Esophagus squamous epithelium (tissue), 5 donors: Measurements from ENCODE around the gene APH1B. TPM values are rescaled to one million over a fixed set of nuclear protein-coding genes. Genes with fewer than 3 reads are reported as not detected.
A peak's percentile ranks its signal among the peaks of the same experiment; 100 is the strongest.

Source experiments
- DNase-seq: peaks from one replicate; lab custom pipeline; 2025; lab: John Stamatoyannopoulos, UW
- H3K27ac ChIP-seq, 4 donors: fragments of 200-600 bp; sonication (generic); one replicate each; pipeline ENCODE4 v1.5.1; 2016 to 2019; ENCODE audit warnings: mild to moderate bottlenecking in 1 of 4
- H3K27me3 ChIP-seq, 4 donors: fragments of 200-600 bp; sonication (generic); 1 replicate in 3 of 4; 2 replicates in 1 of 4; pipeline versions ENCODE4 v1.5.1 to v1.6.0; 2017 to 2021; ENCODE audit warnings: antibody characterized with exemption in 1 of 4
- H3K36me3 ChIP-seq, 3 donors: fragments of 200-600 bp; sonication (generic); one replicate each; pipeline ENCODE4 v1.5.1; 2016 to 2019
- H3K4me1 ChIP-seq, 3 donors: fragments of 200-600 bp; sonication (generic); one replicate each; pipeline ENCODE4 v1.5.1; 2017 to 2019
- H3K4me3 ChIP-seq, 4 donors: fragments of 200-600 bp; sonication (generic); 1 replicate in 3 of 4; 2 replicates in 1 of 4; pipeline ENCODE4 v1.5.1; 2016 to 2019; ENCODE audit warnings: mild to moderate bottlenecking in 2 of 4, moderate library complexity in 1 of 4
- H3K9me3 ChIP-seq, 3 donors: fragments of 200-600 bp; sonication (generic); one replicate each; pipeline ENCODE4 v1.5.1; 2016 to 2019
- CTCF ChIP-seq, 6 experiments: fragments of 450-650 bp in 4 of 6; fragments of 200-600 bp in 2 of 6; sonication (generic) in 2 of 6; IDR thresholded peaks; one replicate each; pipeline ENCODE4 v1.5.1; 2016 to 2019; ENCODE audit warnings: antibody characterized with exemption in 6 of 6, mild to moderate bottlenecking in 4 of 6, moderate library complexity in 4 of 6
- POLR2A ChIP-seq, 4 donors: fragments of 450-650 bp; IDR thresholded peaks; one replicate each; pipeline ENCODE4 v1.6.1; 2017; ENCODE audit warnings: antibody characterized with exemption in 4 of 4, mild to moderate bottlenecking in 4 of 4, moderate library complexity in 3 of 4
- whole genome bisulfite sequencing, 2 donors: methylation state at CpG; one replicate each; pipeline ENCODE4 v1.1.5; 2018; 5-methylcytosine and 5-hydroxymethylcytosine counted together
- intact Hi-C: fragments of 100-400 bp; cut with DNase I; formaldehyde crosslinking; loops from one replicate; pipeline ENCODE4 v1.15.0; 2022
- total RNA-seq, 4 donors: library from RNA; depleted of rRNA; stranded (reverse); fragments of >200 nt; gene quantifications; one replicate each; pipeline ENCODE4 v1.1.0, GENCODE V29; 2016
- donor health status: DM: yes; HTN: yes; CAD: no.

The APH1B gene
- total RNA-seq, 4 donors from 2014 or later, result 0.53 to 7.8 (median 3.3) TPM

- H3K36me3 ChIP-seq, result peaks cover 0 to 47% (median 0%) of the 10 kb centered on the region in 3 donors
Observed at GRCh38 chr15:63250312-63250965, 27.0 kb upstream of the APH1B start.

GRCh38 chr15:63251701-63252100, 25.7 kb upstream of the APH1B start:
- no peaks in the 10 kb centered on the region for H3K27me3 ChIP-seq
- no peak overlapping the region for H3K4me3 ChIP-seq
- intact Hi-C loops, result no loop called here
- H3K4me1 ChIP-seq, result peaks cover 0 to 30% (median 10%) of the 10 kb centered on the region in 3 donors
- WGBS, 2 donors, result 94 to 100% methylated on average over 2 of the region's 2 CpGs
- peaks cover 0 to 52% (median 0%) of the 10 kb centered on the region in 3 donors for H3K36me3 ChIP-seq
- H3K9me3 ChIP-seq, result no peaks in the 10 kb centered on the region
- H3K27ac ChIP-seq, result no peak overlapping the region
- no peak for DNase-seq
- no peak for TF ChIP-seq POLR2A (IDR thresholded peaks at IDR 0.05)
- no peak for TF ChIP-seq CTCF (IDR thresholded peaks at IDR 0.05)

More at GRCh38 chr15:63250312-63250965, 27.0 kb upstream of the APH1B start:
- 91 to 95% methylated on average over 4 of the region's 4 CpGs for WGBS, 2 donors
- TF ChIP-seq POLR2A (IDR thresholded peaks at IDR 0.05) (no peak), CTCF (IDR thresholded peaks at IDR 0.05) (no peak)
- peaks cover 0 to 29% (median 19%) of the 10 kb centered on the region in 3 donors for H3K4me1 ChIP-seq
- intact Hi-C loops, result no loop called here
- DNase-seq, result no peak
- H3K27me3 ChIP-seq, result no peaks in the 10 kb centered on the region
- no peak overlapping the region for H3K27ac ChIP-seq
- H3K9me3 ChIP-seq, result no peaks in the 10 kb centered on the region
- H3K4me3 ChIP-seq, result no peak overlapping the region

GRCh38 chr15:63252292-63252691, 25.1 kb upstream of the APH1B start:
- H3K36me3 ChIP-seq, result peaks cover 0 to 52% (median 0%) of the 10 kb centered on the region in 3 donors
- intact Hi-C loops, result no loop called here
- H3K4me1 ChIP-seq, result peaks cover 0 to 27% (median 8%) of the 10 kb centered on the region in 3 donors
- H3K27ac ChIP-seq, result no peak overlapping the region
- H3K27me3 ChIP-seq, result no peaks in the 10 kb centered on the region
- no peak for DNase-seq
- H3K4me3 ChIP-seq, result no peak overlapping the region
- no peaks in the 10 kb centered on the region for H3K9me3 ChIP-seq
- TF ChIP-seq CTCF (IDR thresholded peaks at IDR 0.05), result no peak
- TF ChIP-seq POLR2A (IDR thresholded peaks at IDR 0.05), result no peak
- 88 to 91% methylated on average over 2 of the region's 2 CpGs for WGBS, 2 donors

GRCh38 chr15:63254991-63255390, 22.4 kb upstream of the APH1B start:
- Histone ChIP-seq H3K27me3 (no peaks in the 10 kb centered on the region), H3K9me3 (no peaks in the 10 kb centered on the region), H3K4me1 (peaks cover 0 to 16% (median 0%) of the 10 kb centered on the region in 3 donors), H3K36me3 (peaks cover 0 to 61% (median 0%) of the 10 kb centered on the region in 3 donors), H3K4me3 (no peak overlapping the region), H3K27ac (no peak overlapping the region)
- no peak for TF ChIP-seq CTCF (IDR thresholded peaks at IDR 0.05)
- TF ChIP-seq POLR2A (IDR thresholded peaks at IDR 0.05), result no peak
- no peak for DNase-seq
- intact Hi-C loops, result no loop called here
- WGBS, 2 donors, result 88 to 97% methylated on average over 2 of the region's 2 CpGs

- peak overlapping the region in 1 of 4 donors; percentile 11 for H3K27ac ChIP-seq
- TF ChIP-seq POLR2A (IDR thresholded peaks at IDR 0.05) (no peak), CTCF (IDR thresholded peaks at IDR 0.05) (no peak)
- no peaks in the 10 kb centered on the region for H3K27me3 ChIP-seq
- intact Hi-C loops, result no loop called here
- H3K4me1 ChIP-seq, result peaks cover 0 to 16% (median 0%) of the 10 kb centered on the region in 3 donors
- no peaks in the 10 kb centered on the region for H3K9me3 ChIP-seq
- peaks cover 0 to 60% (median 0%) of the 10 kb centered on the region in 3 donors for H3K36me3 ChIP-seq
- no peak overlapping the region for H3K4me3 ChIP-seq
- 71 to 85% methylated on average over 1 of the region's 1 CpG for WGBS, 2 donors
- DNase-seq, result no peak
Observed at GRCh38 chr15:63255489-63255990, 21.9 kb upstream of the APH1B start.
